T-cell (primary cell): ENCODE data around the gene PACSIN3. TPM values are rescaled to one million over a fixed set of nuclear protein-coding genes. Genes with fewer than 3 reads are reported as not detected.

Experiments used
- ATAC-seq, 4 experiments: fragments of 200-7000 bp in 3 of 4; fragments of 150-1000 bp in 1 of 4; cut with Tn5 transposase; replicated peaks in 1 of 4; 1 replicate in 3 of 4; 2 replicates in 1 of 4; pipeline ENCODE4 v1.10.0; 2021; ENCODE audit warnings: moderate library complexity in 3 of 4, mild to moderate bottlenecking in 2 of 4, moderate number of reproducible peaks in 1 of 4
- CTCF ChIA-PET, 2 donors: fragments of 300-600 bp; sonication (Branson Sonifier 250); formaldehyde crosslinking; loops; one replicate each; lab custom pipeline; 2022; ENCODE audit warnings: antibody characterized with exemption in 2 of 2; lab: Charles Lee
- POLR2A ChIA-PET, 2 donors: fragments of 300-600 bp; sonication (Branson Sonifier 250); formaldehyde crosslinking; loops; one replicate each; lab custom pipeline; 2022; ENCODE audit warnings: antibody characterized with exemption in 2 of 2; lab: Charles Lee
- DNase-seq, 35 experiments: peaks; one replicate each; pipeline versions ENCODE4 v3.0.0 to v3.0.0-alpha.2; 2013 to 2023
- H3K27ac ChIP-seq: one replicate; pipeline ENCODE4 v1.5.1; 2013; ENCODE audit warnings: low read length
- H3K27me3 ChIP-seq, 2 experiments: replicated peaks in 1 of 2; 1 replicate in 1 of 2; 2 replicates in 1 of 2; pipeline versions ENCODE4 v1.6.1 to v1.7.0; 2013; ENCODE audit warnings: low read length in 1 of 2, mixed read lengths in 1 of 2; ENCODE audit not compliant: control insufficient read depth in 2 of 2, insufficient read depth in 2 of 2; ENCODE audit errors: extremely low read depth in 1 of 2
- H3K36me3 ChIP-seq, 2 donors: 1 replicate in 1 of 2; 2 replicates in 1 of 2; pipeline versions ENCODE4 v1.6.1 to v1.7.0; 2013; ENCODE audit warnings: low read length in 1 of 2; ENCODE audit not compliant: control insufficient read depth in 2 of 2, insufficient read depth in 1 of 2; ENCODE audit errors: extremely low read depth in 1 of 2
- H3K4me1 ChIP-seq, 2 experiments: 1 replicate in 1 of 2; 2 replicates in 1 of 2; pipeline versions ENCODE4 v1.6.1 to v1.7.0; 2013; ENCODE audit warnings: low read length in 2 of 2, mixed read lengths in 1 of 2; ENCODE audit not compliant: insufficient read depth in 2 of 2, control insufficient read depth in 1 of 2; ENCODE audit errors: extremely low read depth in 1 of 2
- H3K4me3 ChIP-seq, 2 donors: 1 replicate in 1 of 2; 2 replicates in 1 of 2; pipeline versions ENCODE4 v1.5.1 to v1.7.0; 2013; ENCODE audit warnings: mild to moderate bottlenecking in 2 of 2, low read length in 1 of 2, moderate library complexity in 1 of 2; ENCODE audit not compliant: control insufficient read depth in 1 of 2; ENCODE audit errors: extremely low read depth in 1 of 2
- H3K9me3 ChIP-seq: 2 replicates; pipeline ENCODE4 v1.7.0; 2013
- H3K27ac Mint-ChIP-seq, 2 donors: one replicate each; pipeline ENCODE4 v1.8.0; 2020 to 2021; ENCODE audit warnings: mild to moderate bottlenecking in 2 of 2, mixed read lengths in 2 of 2
- H3K27me3 Mint-ChIP-seq, 2 donors: one replicate each; pipeline ENCODE4 v1.8.0; 2021 to 2022; ENCODE audit warnings: mixed read lengths in 2 of 2
- H3K36me3 Mint-ChIP-seq: one replicate; pipeline ENCODE4 v1.8.0; 2021; ENCODE audit warnings: mixed read lengths
- H3K4me1 Mint-ChIP-seq, 3 donors: one replicate each; pipeline ENCODE4 v1.8.0; 2020 to 2022; ENCODE audit warnings: mixed read lengths in 3 of 3, mild to moderate bottlenecking in 1 of 3
- H3K4me3 Mint-ChIP-seq, 3 donors: one replicate each; pipeline ENCODE4 v1.8.0; 2020 to 2022; ENCODE audit warnings: mild to moderate bottlenecking in 3 of 3, mixed read lengths in 3 of 3, moderate library complexity in 3 of 3
- H3K9me3 Mint-ChIP-seq, 3 donors: one replicate each; pipeline ENCODE4 v1.8.0; 2020 to 2022; ENCODE audit warnings: mixed read lengths in 3 of 3
- WGBS: methylation state at CpG from one replicate; pipeline ENCODE4 v1.1.5; 2013; ENCODE audit warnings: missing lambda C conversion rate; ENCODE audit not compliant: insufficient coverage; 5-methylcytosine and 5-hydroxymethylcytosine counted together
- total RNA-seq, 35 experiments: library from RNA in 6 of 35; stranded (reverse) in 6 of 35; fragments of 120-200 nt in 1 of 35; gene quantifications; one replicate each; pipeline versions ENCODE4 v1.2.1 to v1.2.4 and lab custom pipeline; 2013 to 2026

Gene PACSIN3
- total RNA-seq, 5 donors from 2014 or later (not counting 1 experiment from before 2014, with no cell fraction given) = 0.49 to 1.9 (median 1.4) TPM; not detected in 1

- ChIA-PET CTCF (no interaction called here), POLR2A (no interaction called here)
- no peak overlapping the region for H3K4me3 Mint-ChIP-seq
- no peak for ATAC-seq
- no peaks in the 10 kb centered on the region for H3K9me3 Mint-ChIP-seq
- Histone ChIP-seq H3K27ac (no peak overlapping the region), H3K36me3 (no peaks in the 10 kb centered on the region), H3K4me1 (peaks cover 1 to 5% of the 10 kb centered on the region in 2 experiments), H3K4me3 (no peak overlapping the region), H3K27me3 (no peaks in the 10 kb centered on the region), H3K9me3 (no peaks in the 10 kb centered on the region)
- H3K36me3 Mint-ChIP-seq = peaks cover 13% of the 10 kb centered on the region
- no peaks in the 10 kb centered on the region for H3K27me3 Mint-ChIP-seq
- WGBS = 81% methylated on average over 2 of the region's 7 CpGs
- H3K4me1 Mint-ChIP-seq = peaks cover under 1 to 4% (median 3%) of the 10 kb centered on the region in 3 donors
- no peak overlapping the region for H3K27ac Mint-ChIP-seq
- DNase-seq = no peak
Observed at GRCh38 chr11:47147681-47148080, 38.6 kb downstream of the PACSIN3 start.

DNA sequence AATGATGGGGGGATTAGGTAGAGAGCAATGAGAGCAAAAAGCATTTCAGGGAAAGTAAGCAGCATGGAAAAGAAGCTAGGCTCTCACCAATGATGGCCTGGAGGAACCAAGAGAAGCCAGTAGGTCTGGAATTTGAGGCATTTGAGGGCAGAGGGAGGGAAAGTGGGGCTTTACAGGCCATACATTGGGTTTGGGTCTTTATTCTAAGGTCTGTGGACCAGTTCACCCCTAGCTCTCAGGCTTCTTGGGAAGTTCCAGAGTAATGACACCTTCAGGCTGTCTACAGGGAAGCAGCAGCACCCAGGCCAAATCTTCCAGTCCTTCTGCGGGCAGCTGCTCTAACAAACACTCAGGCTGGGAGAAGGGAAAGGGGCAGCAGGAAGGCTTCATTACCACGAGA is 39.0 kb downstream of the PACSIN3 start:
- no peaks in the 10 kb centered on the region for H3K27me3 ChIP-seq
- no peaks in the 10 kb centered on the region for H3K9me3 Mint-ChIP-seq
- H3K4me3 Mint-ChIP-seq = no peak overlapping the region
- H3K9me3 ChIP-seq = no peaks in the 10 kb centered on the region
- CTCF ChIA-PET = interaction anchor here (0.6 to 0.8 kb wide), 3 partner anchors 256 to 325 kb away, joined by 3 read pairs; no protein-coding TSS in a partner anchor
- H3K4me3 ChIP-seq = no peak overlapping the region
- peaks cover 0 to under 1% of the 10 kb centered on the region in 2 experiments for H3K4me1 ChIP-seq
- H3K36me3 Mint-ChIP-seq = peaks cover 17% of the 10 kb centered on the region
- H3K27me3 Mint-ChIP-seq = no peaks in the 10 kb centered on the region
- H3K27ac Mint-ChIP-seq = no peak overlapping the region
- no peaks in the 10 kb centered on the region for H3K36me3 ChIP-seq
- POLR2A ChIA-PET = no interaction called here
- no peak for DNase-seq
- H3K27ac ChIP-seq = no peak overlapping the region
- ATAC-seq = no peak
- no CpG with 5 or more reads among the region's 2 CpGs for WGBS
- H3K4me1 Mint-ChIP-seq = peaks cover 0 to under 1% (median 0%) of the 10 kb centered on the region in 3 donors

GRCh38 chr11:47144541-47144940 is 41.7 kb downstream of the PACSIN3 start:
- no peak overlapping the region for H3K4me3 ChIP-seq
- no peaks in the 10 kb centered on the region for H3K27me3 ChIP-seq
- H3K36me3 ChIP-seq = no peaks in the 10 kb centered on the region
- no peak for ATAC-seq
- no peaks in the 10 kb centered on the region for H3K4me1 Mint-ChIP-seq
- no peaks in the 10 kb centered on the region for H3K27me3 Mint-ChIP-seq
- no peak overlapping the region for H3K27ac ChIP-seq
- H3K9me3 Mint-ChIP-seq = no peaks in the 10 kb centered on the region
- DNase-seq = no peak
- H3K4me1 ChIP-seq = no peaks in the 10 kb centered on the region
- ChIA-PET CTCF (no interaction called here), POLR2A (no interaction called here)
- H3K9me3 ChIP-seq = no peaks in the 10 kb centered on the region
- H3K36me3 Mint-ChIP-seq = peaks cover 17% of the 10 kb centered on the region
- H3K4me3 Mint-ChIP-seq = no peak overlapping the region
- no peak overlapping the region for H3K27ac Mint-ChIP-seq
- WGBS = 86% methylated on average over 1 of the region's 3 CpGs

DNA sequence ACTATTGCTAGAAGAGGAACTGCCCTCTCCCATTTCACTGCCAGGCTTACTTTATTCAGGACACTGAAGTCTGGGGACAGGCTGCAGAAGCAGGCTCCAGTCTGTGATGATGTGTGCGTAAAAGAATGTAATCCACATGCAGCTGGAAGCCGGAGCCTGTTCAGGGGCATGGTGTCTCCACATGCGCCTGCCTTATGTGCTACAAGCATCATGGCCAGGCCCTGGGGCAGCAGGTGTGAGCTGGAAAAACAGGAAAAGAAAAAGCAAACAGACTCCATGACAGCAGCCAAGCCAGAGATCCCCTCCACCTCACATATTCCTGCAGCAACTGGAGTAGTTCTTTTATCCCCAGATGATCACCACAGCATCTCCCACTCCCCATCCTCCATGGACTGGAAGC is 42.9 kb downstream of the PACSIN3 start:
- WGBS = 94% methylated on average over 3 of the region's 3 CpGs

DNA sequence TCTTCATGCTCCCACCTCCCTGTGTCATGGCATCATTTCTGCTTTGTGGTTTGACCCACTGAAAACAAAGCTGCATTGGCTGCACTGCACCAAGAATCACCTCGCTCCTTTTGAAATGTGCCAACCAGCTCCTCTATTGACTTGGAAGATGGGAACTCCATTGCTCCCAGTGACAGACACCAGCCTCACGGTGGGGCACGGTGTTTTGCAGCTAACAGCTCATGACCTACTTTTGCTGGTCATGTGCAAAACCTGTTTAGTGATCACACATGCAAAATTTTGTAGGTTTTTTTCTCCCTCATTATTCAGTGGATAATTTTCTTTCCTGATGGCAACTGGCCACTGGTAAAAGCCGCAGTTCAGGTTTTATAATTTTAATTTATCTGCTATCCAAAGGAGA is 46.4 kb downstream of the PACSIN3 start:
- POLR2A ChIA-PET = no interaction called here
- peaks cover 22% of the 10 kb centered on the region for H3K36me3 Mint-ChIP-seq
- H3K27ac Mint-ChIP-seq = no peak overlapping the region
- no peaks in the 10 kb centered on the region for H3K4me1 ChIP-seq
- H3K9me3 ChIP-seq = no peaks in the 10 kb centered on the region
- CTCF ChIA-PET = interaction anchor here (0.6 to 0.7 kb wide), 2 partner anchors 11 to 777 kb away, joined by 3 to 4 read pairs; no protein-coding TSS in a partner anchor
- no peak overlapping the region for H3K27ac ChIP-seq
- no peaks in the 10 kb centered on the region for H3K9me3 Mint-ChIP-seq
- no peaks in the 10 kb centered on the region for H3K27me3 ChIP-seq
- H3K4me3 Mint-ChIP-seq = no peak overlapping the region
- peaks cover 0 to 2% (median 0%) of the 10 kb centered on the region in 3 donors for H3K4me1 Mint-ChIP-seq
- no peak overlapping the region for H3K4me3 ChIP-seq
- ATAC-seq = no peak
- H3K27me3 Mint-ChIP-seq = no peaks in the 10 kb centered on the region
- DNase-seq = no peak
- 90% methylated on average over 3 of the region's 4 CpGs for WGBS
- H3K36me3 ChIP-seq = no peaks in the 10 kb centered on the region

More for the DNA sequence above, 42.9 kb downstream of the PACSIN3 start:
- Histone ChIP-seq H3K27ac (no peak overlapping the region), H3K4me3 (no peak overlapping the region), H3K4me1 (no peaks in the 10 kb centered on the region), H3K36me3 (no peaks in the 10 kb centered on the region), H3K9me3 (no peaks in the 10 kb centered on the region), H3K27me3 (no peaks in the 10 kb centered on the region)
- no peak for ATAC-seq
- H3K4me3 Mint-ChIP-seq = no peak overlapping the region
- no peaks in the 10 kb centered on the region for H3K27me3 Mint-ChIP-seq
- POLR2A ChIA-PET = no interaction called here
- no peak overlapping the region for H3K27ac Mint-ChIP-seq
- CTCF ChIA-PET = no interaction called here
- peaks cover 0 to 2% (median 0%) of the 10 kb centered on the region in 3 donors for H3K4me1 Mint-ChIP-seq
- no peak for DNase-seq
- peaks cover 18% of the 10 kb centered on the region for H3K36me3 Mint-ChIP-seq
- no peaks in the 10 kb centered on the region for H3K9me3 Mint-ChIP-seq

DNA sequence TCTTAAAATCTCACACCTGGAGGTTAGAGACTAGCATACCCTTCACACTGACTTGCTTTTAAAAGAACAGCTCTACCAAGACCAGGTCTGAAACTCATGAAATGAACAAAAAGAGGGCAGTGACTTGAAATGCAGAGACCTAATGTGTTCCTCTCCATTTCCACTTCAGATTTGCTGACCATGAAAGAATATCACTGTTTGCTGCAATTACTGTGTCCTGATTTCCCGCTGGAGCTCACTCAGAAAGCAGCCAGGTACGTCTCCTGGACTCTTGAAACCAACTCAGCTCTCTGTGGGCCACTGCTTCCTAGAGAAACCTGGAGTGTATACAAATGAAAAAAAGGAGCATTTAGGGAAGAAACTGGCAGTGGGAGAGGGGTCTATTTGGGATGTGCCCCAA is 48.8 kb downstream of the PACSIN3 start:
- no peaks in the 10 kb centered on the region for H3K9me3 Mint-ChIP-seq
- WGBS = 94% methylated on average over 2 of the region's 2 CpGs
- CTCF ChIA-PET = no interaction called here
- no peaks in the 10 kb centered on the region for H3K27me3 Mint-ChIP-seq
- H3K4me3 ChIP-seq = no peak overlapping the region
- no peak overlapping the region for H3K27ac ChIP-seq
- POLR2A ChIA-PET = no interaction called here
- ATAC-seq (no peak), DNase-seq (no peak)
- H3K27ac Mint-ChIP-seq = no peak overlapping the region
- peaks cover 18% of the 10 kb centered on the region for H3K36me3 Mint-ChIP-seq
- no peaks in the 10 kb centered on the region for H3K4me1 ChIP-seq
- H3K4me1 Mint-ChIP-seq = peaks cover 0 to 2% (median 0%) of the 10 kb centered on the region in 3 donors
- no peaks in the 10 kb centered on the region for H3K27me3 ChIP-seq
- H3K36me3 ChIP-seq = no peaks in the 10 kb centered on the region
- no peaks in the 10 kb centered on the region for H3K9me3 ChIP-seq
- no peak overlapping the region for H3K4me3 Mint-ChIP-seq

- no peaks in the 10 kb centered on the region for H3K9me3 Mint-ChIP-seq
- Histone ChIP-seq H3K27me3 (no peaks in the 10 kb centered on the region), H3K9me3 (no peaks in the 10 kb centered on the region), H3K36me3 (no peaks in the 10 kb centered on the region), H3K4me3 (no peak overlapping the region), H3K4me1 (no peaks in the 10 kb centered on the region), H3K27ac (no peak overlapping the region)
- ATAC-seq (no peak), DNase-seq (no peak)
- ChIA-PET POLR2A (no interaction called here), CTCF (no interaction called here)
- WGBS = no CpG with 5 or more reads among the region's 3 CpGs
- H3K4me1 Mint-ChIP-seq = peaks cover 0 to 2% (median 0%) of the 10 kb centered on the region in 3 donors
- peaks cover 15% of the 10 kb centered on the region for H3K36me3 Mint-ChIP-seq
- H3K4me3 Mint-ChIP-seq = no peak overlapping the region
- H3K27ac Mint-ChIP-seq = no peak overlapping the region
- no peaks in the 10 kb centered on the region for H3K27me3 Mint-ChIP-seq
Observed at GRCh38 chr11:47136921-47137320, 49.3 kb downstream of the PACSIN3 start.
